CD4-positive, alpha-beta T cell treated with Interleukin-6 at 100 ng/mL for 8 hours (primary cell): ENCODE measurements around the gene SPTAN1.
"Not testable (repeated sequence)": the region's sequence is repeated elsewhere in the genome, so short reads cannot be mapped to it uniquely, and the experiment has no call there.

Experiments used
- DNase-seq: peaks from one replicate; pipeline ENCODE4 v3.0.0-alpha.2; 2020; ENCODE audit warnings: mixed read lengths, low spot score

Gene SPTAN1

GRCh38 chr9:128633601-128634000 lies 81.2 kb downstream of the SPTAN1 start:
- no peak for DNase-seq

- DNase-seq = no peak
Measured at GRCh38 chr9:128634111-128634510, 81.7 kb downstream of the SPTAN1 start.

GRCh38 chr9:128634651-128635262 lies 82.4 kb downstream of the SPTAN1 start:
- no peak for DNase-seq

- DNase-seq = no peak
Measured at GRCh38 chr9:128635266-128636023, 83.1 kb downstream of the SPTAN1 start.

- DNase-seq = no peak
Measured at GRCh38 chr9:128636024-128636390, 83.6 kb downstream of the SPTAN1 start.

- DNase-seq = no peak
Measured at GRCh38 chr9:128636556-128637530, 84.5 kb downstream of the SPTAN1 start.

- no peak for DNase-seq
Measured at GRCh38 chr9:128637656-128638055, 85.3 kb downstream of the SPTAN1 start.

- DNase-seq = no peak
Measured at GRCh38 chr9:128638580-128638979, 86.2 kb downstream of the SPTAN1 start.

- DNase-seq = no peak
Measured at GRCh38 chr9:128640603-128641002, 88.2 kb downstream of the SPTAN1 start.

GRCh38 chr9:128642675-128643245 lies 90.4 kb downstream of the SPTAN1 start:
- no peak for DNase-seq

- DNase-seq = no peak
Measured at GRCh38 chr9:128643519-128644300, 91.3 kb downstream of the SPTAN1 start.

- DNase-seq = peak; percentile 64
Measured at GRCh38 chr9:128648206-128648605, 95.8 kb downstream of the SPTAN1 start.

GRCh38 chr9:128651798-128652197 lies 99.4 kb downstream of the SPTAN1 start:
- DNase-seq = no peak

- no peak for DNase-seq
Measured at GRCh38 chr9:128653908-128654307, 101.5 kb downstream of the SPTAN1 start.

- DNase-seq = no peak
Measured at GRCh38 chr9:128654481-128654880, 102.1 kb downstream of the SPTAN1 start.

- peak; percentile 95 for DNase-seq
Measured at GRCh38 chr9:128656416-128657343, 104.3 kb downstream of the SPTAN1 start, which contains the start of gene DYNC2I2. Gene DYNC2I2, minus strand, starts transcription at chr9:128656847. Its CDS starts 121 bp downstream, at chr9:128656726.

GRCh38 chr9:128657344-128657704 lies 104.9 kb downstream of the SPTAN1 start:
- DNase-seq = no peak

GRCh38 chr9:128657796-128658195 lies 105.4 kb downstream of the SPTAN1 start:
- no peak for DNase-seq

GRCh38 chr9:128666481-128666941 lies 114.1 kb downstream of the SPTAN1 start:
- not testable (repeated sequence) for DNase-seq

GRCh38 chr9:128669786-128670185 lies 117.4 kb downstream of the SPTAN1 start:
- DNase-seq = no peak
